Activated naive CD8-positive, alpha-beta T cell treated with anti-CD3 and anti-CD28 coated beads for 36 hours (primary cell): ENCODE results near the gene SEMA5A. TPM values are rescaled to one million over a fixed set of nuclear protein-coding genes. Genes with fewer than 3 reads are reported as not detected.

Experiments used
- DNase-seq: peaks from one replicate; pipeline ENCODE4 v3.0.0; 2021
- H3K27ac Mint-ChIP-seq: one replicate; pipeline ENCODE4 v1.8.0; 2022; ENCODE audit warnings: mild to moderate bottlenecking, moderate library complexity, mixed read lengths
- H3K27me3 Mint-ChIP-seq: one replicate; pipeline ENCODE4 v1.8.0; 2022; ENCODE audit warnings: mild to moderate bottlenecking, mixed read lengths
- H3K36me3 Mint-ChIP-seq: one replicate; pipeline ENCODE4 v1.8.0; 2021; ENCODE audit warnings: mild to moderate bottlenecking, mixed read lengths
- H3K4me1 Mint-ChIP-seq: one replicate; pipeline ENCODE4 v1.8.0; 2021; ENCODE audit warnings: mixed read lengths
- H3K4me3 Mint-ChIP-seq: one replicate; pipeline ENCODE4 v1.8.0; 2022; ENCODE audit warnings: mild to moderate bottlenecking, moderate library complexity, mixed read lengths
- H3K9me3 Mint-ChIP-seq: one replicate; pipeline ENCODE4 v1.8.0; 2022; ENCODE audit warnings: mixed read lengths
- total RNA-seq, 2 experiments: library from RNA; stranded (reverse); gene quantifications; one replicate each; pipeline ENCODE4 v1.2.3, GENCODE V29; 2021

The SEMA5A gene
- total RNA-seq, 2 experiments from 2014 or later: not detected

DNA sequence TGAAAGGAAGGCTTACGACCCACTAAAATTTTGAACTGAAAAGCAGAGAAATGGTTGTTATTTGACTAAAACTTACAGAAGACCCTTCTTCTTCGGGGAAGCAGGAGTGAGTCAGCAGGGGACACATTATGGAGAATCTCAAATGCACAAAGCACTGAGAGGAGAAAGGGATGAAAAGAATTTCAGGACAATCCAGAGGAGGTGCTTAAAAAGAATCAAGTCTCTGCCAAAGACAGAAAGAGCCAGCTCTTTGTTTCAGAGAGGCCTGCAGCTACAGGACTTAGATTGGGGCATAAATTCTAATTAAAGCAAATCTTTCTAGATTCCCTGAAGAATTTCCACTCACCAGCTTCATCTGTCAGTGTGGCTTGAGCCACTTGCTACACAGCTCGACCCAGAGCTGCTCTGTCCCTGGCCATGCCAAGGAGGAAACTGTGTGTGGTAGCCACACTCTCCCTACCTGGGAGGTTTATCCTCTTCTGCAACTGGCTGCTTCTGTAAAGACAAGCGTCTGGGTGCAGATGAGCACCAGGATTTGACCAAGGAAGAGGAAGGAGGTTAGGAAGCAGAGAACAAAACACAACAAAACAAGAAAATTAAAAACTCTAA lies 89.9 kb downstream of the SEMA5A start:
- H3K4me3 Mint-ChIP-seq: no peak overlapping the region
- no peaks in the 10 kb centered on the region for H3K4me1 Mint-ChIP-seq
- H3K36me3 Mint-ChIP-seq: no peaks in the 10 kb centered on the region
- no peak overlapping the region for H3K27ac Mint-ChIP-seq
- no peaks in the 10 kb centered on the region for H3K27me3 Mint-ChIP-seq
- peaks cover 8% of the 10 kb centered on the region for H3K9me3 Mint-ChIP-seq
- DNase-seq: no peak

GRCh38 chr5:9454491-9454890 lies 91.4 kb downstream of the SEMA5A start:
- H3K9me3 Mint-ChIP-seq: peaks cover 11% of the 10 kb centered on the region
- H3K4me1 Mint-ChIP-seq: no peaks in the 10 kb centered on the region
- no peak overlapping the region for H3K4me3 Mint-ChIP-seq

GRCh38 chr5:9454012-9454481 lies 91.8 kb downstream of the SEMA5A start:
- H3K36me3 Mint-ChIP-seq: no peaks in the 10 kb centered on the region
- no peak for DNase-seq
- H3K4me3 Mint-ChIP-seq: no peak overlapping the region
- no peaks in the 10 kb centered on the region for H3K27me3 Mint-ChIP-seq
- H3K4me1 Mint-ChIP-seq: no peaks in the 10 kb centered on the region
- peaks cover 11% of the 10 kb centered on the region for H3K9me3 Mint-ChIP-seq
- no peak overlapping the region for H3K27ac Mint-ChIP-seq

More at GRCh38 chr5:9454491-9454890, 91.4 kb downstream of the SEMA5A start:
- Mint-ChIP-seq H3K27ac (no peak overlapping the region), H3K27me3 (no peaks in the 10 kb centered on the region), H3K36me3 (no peaks in the 10 kb centered on the region)
- DNase-seq: no peak

DNA sequence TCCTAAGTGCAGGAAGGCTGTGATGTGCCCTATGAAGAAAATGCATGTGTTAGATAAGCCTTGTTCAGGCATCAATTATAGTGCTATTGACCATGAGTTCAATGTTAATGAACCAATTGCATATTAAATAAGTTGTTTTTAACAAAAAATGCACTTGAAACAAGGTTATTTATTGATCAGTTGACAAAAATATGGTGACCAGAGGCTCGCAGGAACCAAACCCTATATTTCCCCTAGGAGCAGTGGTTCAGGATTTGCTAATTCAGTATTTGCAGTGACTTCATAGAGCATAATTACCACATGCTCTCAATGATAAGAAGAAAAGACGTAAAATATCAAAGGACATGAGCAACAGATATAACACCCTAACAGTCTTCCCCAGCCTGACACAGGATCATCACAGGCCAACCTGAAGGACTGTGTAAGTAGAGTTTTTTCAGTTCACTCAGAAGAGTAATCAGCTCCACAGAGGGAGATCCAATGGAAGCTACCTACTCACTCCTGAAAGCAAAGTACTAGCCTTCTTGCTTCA lies 92.3 kb downstream of the SEMA5A start:
- no peak for DNase-seq
- Mint-ChIP-seq H3K9me3 (peaks cover 11% of the 10 kb centered on the region), H3K27ac (no peak overlapping the region), H3K27me3 (no peaks in the 10 kb centered on the region), H3K4me1 (no peaks in the 10 kb centered on the region), H3K36me3 (no peaks in the 10 kb centered on the region), H3K4me3 (no peak overlapping the region)

DNA sequence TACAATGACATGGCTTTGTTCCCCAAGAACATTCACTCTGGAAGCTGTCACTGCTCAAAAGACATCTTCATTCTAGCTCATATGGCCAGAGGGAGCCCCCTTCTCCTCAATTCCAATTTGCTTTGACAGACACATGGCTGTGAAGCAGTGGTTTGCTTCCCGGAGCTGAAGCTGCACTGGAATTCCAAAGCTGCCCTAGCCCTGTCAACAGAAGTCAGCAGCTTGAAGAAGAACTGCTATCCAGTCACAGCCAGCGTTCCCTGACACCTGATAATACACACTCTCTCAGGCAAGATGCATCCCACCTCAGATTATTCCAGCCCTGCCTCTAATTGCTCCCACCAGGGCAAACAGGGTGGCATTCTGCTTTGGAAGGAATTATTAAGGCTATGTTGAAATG lies 93.7 kb downstream of the SEMA5A start:
- Mint-ChIP-seq H3K4me3 (no peak overlapping the region), H3K27ac (no peak overlapping the region), H3K9me3 (peaks cover 8% of the 10 kb centered on the region), H3K36me3 (no peaks in the 10 kb centered on the region), H3K27me3 (no peaks in the 10 kb centered on the region), H3K4me1 (no peaks in the 10 kb centered on the region)
- DNase-seq: no peak

DNA sequence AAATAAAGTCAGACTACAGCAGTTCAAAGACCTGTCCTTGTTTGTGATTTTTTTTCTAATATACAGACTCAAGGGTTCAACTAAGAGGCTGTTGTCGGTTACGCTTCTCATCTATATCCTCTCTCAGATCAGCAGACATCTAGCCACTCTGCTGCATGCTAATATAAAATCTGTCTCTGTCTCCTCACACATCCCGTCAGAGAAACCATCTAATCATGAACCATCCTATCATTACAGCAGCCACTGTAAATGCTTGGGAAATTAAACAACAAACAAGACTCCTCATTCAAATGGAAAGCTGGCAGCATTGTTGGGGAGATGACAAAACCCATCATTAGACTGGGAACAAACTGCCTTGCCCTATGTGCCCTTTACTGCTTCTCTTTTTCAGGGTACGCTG lies 94.8 kb downstream of the SEMA5A start:
- Mint-ChIP-seq H3K27ac (no peak overlapping the region), H3K9me3 (peaks cover 6% of the 10 kb centered on the region), H3K27me3 (no peaks in the 10 kb centered on the region), H3K4me1 (no peaks in the 10 kb centered on the region), H3K36me3 (no peaks in the 10 kb centered on the region), H3K4me3 (no peak overlapping the region)
- no peak for DNase-seq

DNA sequence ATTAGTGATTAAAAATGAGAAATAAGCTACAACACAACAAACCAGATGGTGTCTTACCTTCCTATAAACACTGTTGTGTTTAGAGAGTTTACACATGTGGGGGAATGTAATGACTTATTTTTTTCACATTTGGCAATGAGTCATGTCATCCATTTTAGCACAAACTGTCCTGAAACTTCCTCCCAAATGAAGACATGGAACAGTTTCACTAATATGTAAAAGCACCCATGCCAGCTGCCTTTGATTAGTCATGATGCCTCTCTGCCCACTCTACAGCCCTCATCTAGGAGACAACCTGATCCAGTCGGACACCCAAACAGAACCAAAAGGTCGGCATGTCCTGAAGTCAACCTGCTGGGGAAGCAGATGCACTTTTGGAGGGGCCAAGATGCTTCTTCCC lies 98.2 kb downstream of the SEMA5A start:
- Mint-ChIP-seq H3K36me3 (no peaks in the 10 kb centered on the region), H3K4me3 (no peak overlapping the region), H3K27me3 (no peaks in the 10 kb centered on the region), H3K9me3 (peaks cover 9% of the 10 kb centered on the region), H3K4me1 (no peaks in the 10 kb centered on the region), H3K27ac (no peak overlapping the region)
- no peak for DNase-seq

- no peak overlapping the region for H3K4me3 Mint-ChIP-seq
- no peak overlapping the region for H3K27ac Mint-ChIP-seq
- DNase-seq: no peak
- H3K9me3 Mint-ChIP-seq: peaks cover 9% of the 10 kb centered on the region
- H3K4me1 Mint-ChIP-seq: no peaks in the 10 kb centered on the region
- H3K36me3 Mint-ChIP-seq: no peaks in the 10 kb centered on the region
- H3K27me3 Mint-ChIP-seq: no peaks in the 10 kb centered on the region
Measured at GRCh38 chr5:9445826-9446388, 100.0 kb downstream of the SEMA5A start.

- Mint-ChIP-seq H3K36me3 (no peaks in the 10 kb centered on the region), H3K4me3 (no peak overlapping the region), H3K4me1 (no peaks in the 10 kb centered on the region), H3K27me3 (no peaks in the 10 kb centered on the region), H3K27ac (no peak overlapping the region), H3K9me3 (peaks cover 6% of the 10 kb centered on the region)
- DNase-seq: no peak
Measured at GRCh38 chr5:9444346-9444745, 101.5 kb downstream of the SEMA5A start.

- peaks cover 6% of the 10 kb centered on the region for H3K9me3 Mint-ChIP-seq
- DNase-seq: no peak
- H3K4me1 Mint-ChIP-seq: no peaks in the 10 kb centered on the region
- H3K36me3 Mint-ChIP-seq: no peaks in the 10 kb centered on the region
- no peaks in the 10 kb centered on the region for H3K27me3 Mint-ChIP-seq
- H3K4me3 Mint-ChIP-seq: no peak overlapping the region
- no peak overlapping the region for H3K27ac Mint-ChIP-seq
Measured at GRCh38 chr5:9441610-9442009, 104.3 kb downstream of the SEMA5A start.

GRCh38 chr5:9440517-9440916 lies 105.4 kb downstream of the SEMA5A start:
- H3K4me3 Mint-ChIP-seq: no peak overlapping the region
- H3K9me3 Mint-ChIP-seq: peaks cover 6% of the 10 kb centered on the region
- H3K4me1 Mint-ChIP-seq: no peaks in the 10 kb centered on the region
- no peak for DNase-seq
- H3K36me3 Mint-ChIP-seq: no peaks in the 10 kb centered on the region
- no peaks in the 10 kb centered on the region for H3K27me3 Mint-ChIP-seq
- no peak overlapping the region for H3K27ac Mint-ChIP-seq

DNA sequence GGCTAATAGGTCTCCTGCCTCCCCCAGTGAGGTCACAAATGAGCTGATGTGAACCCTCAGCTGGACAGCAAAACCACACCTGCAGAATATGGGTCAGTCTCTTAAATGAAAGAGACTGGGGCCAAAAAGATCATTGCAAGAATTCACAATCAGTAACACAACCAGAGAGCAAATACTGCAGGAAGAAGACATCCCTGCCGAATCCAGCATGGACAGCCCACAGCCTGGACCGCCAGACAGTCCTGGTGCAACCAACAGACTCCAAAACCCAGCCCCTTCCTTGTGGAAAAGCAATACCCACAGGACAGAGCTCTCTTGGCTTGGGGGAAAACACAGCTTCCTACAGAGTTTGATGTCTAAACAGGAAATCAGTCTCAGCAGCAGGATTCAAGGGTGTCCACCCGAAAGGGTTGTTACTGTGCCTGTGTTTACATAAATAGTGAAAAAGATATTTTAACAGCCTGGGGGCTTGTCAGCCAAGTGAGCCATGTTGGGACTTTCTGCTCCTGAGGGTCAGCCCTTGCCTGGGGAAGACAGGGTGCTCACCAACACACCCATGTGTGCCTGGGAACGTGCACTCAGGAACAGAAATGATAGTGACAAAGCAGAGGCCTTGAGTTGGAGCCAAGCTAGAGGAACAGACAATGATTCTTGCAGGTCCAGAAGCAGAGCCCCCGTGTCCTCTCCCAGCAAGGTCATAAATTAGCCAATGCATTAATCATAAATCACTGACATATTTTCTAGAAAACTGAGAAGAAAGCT lies 106.2 kb downstream of the SEMA5A start:
- Mint-ChIP-seq H3K36me3 (no peaks in the 10 kb centered on the region), H3K27ac (no peak overlapping the region), H3K9me3 (peaks cover 5% of the 10 kb centered on the region), H3K27me3 (no peaks in the 10 kb centered on the region), H3K4me1 (no peaks in the 10 kb centered on the region), H3K4me3 (no peak overlapping the region)
- DNase-seq: no peak

GRCh38 chr5:9438596-9439354 lies 107.1 kb downstream of the SEMA5A start:
- H3K27ac Mint-ChIP-seq: no peak overlapping the region
- no peaks in the 10 kb centered on the region for H3K36me3 Mint-ChIP-seq
- no peak for DNase-seq
- H3K9me3 Mint-ChIP-seq: no peaks in the 10 kb centered on the region
- no peaks in the 10 kb centered on the region for H3K4me1 Mint-ChIP-seq
- H3K27me3 Mint-ChIP-seq: no peaks in the 10 kb centered on the region
- H3K4me3 Mint-ChIP-seq: no peak overlapping the region

GRCh38 chr5:9437741-9438240 lies 108.1 kb downstream of the SEMA5A start:
- H3K36me3 Mint-ChIP-seq: no peaks in the 10 kb centered on the region
- H3K27me3 Mint-ChIP-seq: no peaks in the 10 kb centered on the region

More at GRCh38 chr5:9437741-9438240, 108.1 kb downstream of the SEMA5A start:
- Mint-ChIP-seq H3K4me1 (no peaks in the 10 kb centered on the region), H3K4me3 (no peak overlapping the region), H3K9me3 (no peaks in the 10 kb centered on the region), H3K27ac (no peak overlapping the region)
- no peak for DNase-seq
